ENCODE measurements around the gene PDZRN4.
"Not testable (repeated sequence)": the region's sequence is repeated elsewhere in the genome, so short reads cannot be mapped to it uniquely, and the experiment has no call there.

PDZRN4 gene

DNA sequence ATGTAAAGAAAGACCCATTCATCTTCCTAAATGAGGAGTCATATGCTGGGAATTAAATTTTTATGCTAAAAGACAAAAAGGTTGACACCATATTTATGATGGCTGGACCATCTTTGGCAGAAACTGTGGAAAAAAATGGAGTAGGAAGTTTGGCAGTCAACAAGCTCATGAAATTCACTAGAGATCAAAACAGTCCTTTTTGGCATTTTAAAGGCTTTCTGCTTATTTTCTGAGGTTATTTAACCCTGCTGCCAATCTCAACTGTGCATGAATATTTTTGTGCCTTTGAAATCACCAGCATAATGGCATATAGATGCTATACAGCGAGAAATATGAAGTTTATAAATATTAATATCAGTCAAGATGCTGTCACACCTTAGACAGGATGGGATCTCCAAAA lies 399.5 kb downstream of the PDZRN4 start:
- H3K27ac ChIP-seq = no peak overlapping the region
- TF ChIP-seq, protein P1, sequence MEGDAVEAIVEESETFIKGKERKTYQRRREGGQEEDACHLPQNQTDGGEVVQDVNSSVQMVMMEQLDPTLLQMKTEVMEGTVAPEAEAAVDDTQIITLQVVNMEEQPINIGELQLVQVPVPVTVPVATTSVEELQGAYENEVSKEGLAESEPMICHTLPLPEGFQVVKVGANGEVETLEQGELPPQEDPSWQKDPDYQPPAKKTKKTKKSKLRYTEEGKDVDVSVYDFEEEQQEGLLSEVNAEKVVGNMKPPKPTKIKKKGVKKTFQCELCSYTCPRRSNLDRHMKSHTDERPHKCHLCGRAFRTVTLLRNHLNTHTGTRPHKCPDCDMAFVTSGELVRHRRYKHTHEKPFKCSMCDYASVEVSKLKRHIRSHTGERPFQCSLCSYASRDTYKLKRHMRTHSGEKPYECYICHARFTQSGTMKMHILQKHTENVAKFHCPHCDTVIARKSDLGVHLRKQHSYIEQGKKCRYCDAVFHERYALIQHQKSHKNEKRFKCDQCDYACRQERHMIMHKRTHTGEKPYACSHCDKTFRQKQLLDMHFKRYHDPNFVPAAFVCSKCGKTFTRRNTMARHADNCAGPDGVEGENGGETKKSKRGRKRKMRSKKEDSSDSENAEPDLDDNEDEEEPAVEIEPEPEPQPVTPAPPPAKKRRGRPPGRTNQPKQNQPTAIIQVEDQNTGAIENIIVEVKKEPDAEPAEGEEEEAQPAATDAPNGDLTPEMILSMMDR (conservative IDR thresholded peaks at IDR 0.05) = no peak

DNA sequence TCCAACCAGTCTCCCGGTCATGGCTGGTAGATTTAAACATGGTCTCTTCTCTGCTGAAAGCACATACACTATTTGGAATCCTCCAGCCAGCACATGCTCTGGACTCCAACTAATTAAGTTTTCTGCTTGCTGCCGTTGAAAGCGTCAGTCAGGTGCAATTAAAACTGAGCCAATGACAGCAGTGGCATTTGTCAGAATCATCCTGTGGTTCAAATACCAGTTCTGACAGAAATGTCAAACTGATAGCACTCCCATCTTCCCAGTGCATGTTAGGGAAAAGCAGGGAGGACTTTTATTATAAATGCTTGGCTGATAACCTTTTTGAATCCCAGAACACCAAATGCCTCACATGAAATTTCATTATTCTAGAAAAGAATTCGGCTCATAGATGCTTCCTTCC lies 401.8 kb downstream of the PDZRN4 start:
- TF ChIP-seq, protein P1 (conservative IDR thresholded peaks at IDR 0.05) = no peak
- H3K27ac ChIP-seq = no peak overlapping the region

DNA sequence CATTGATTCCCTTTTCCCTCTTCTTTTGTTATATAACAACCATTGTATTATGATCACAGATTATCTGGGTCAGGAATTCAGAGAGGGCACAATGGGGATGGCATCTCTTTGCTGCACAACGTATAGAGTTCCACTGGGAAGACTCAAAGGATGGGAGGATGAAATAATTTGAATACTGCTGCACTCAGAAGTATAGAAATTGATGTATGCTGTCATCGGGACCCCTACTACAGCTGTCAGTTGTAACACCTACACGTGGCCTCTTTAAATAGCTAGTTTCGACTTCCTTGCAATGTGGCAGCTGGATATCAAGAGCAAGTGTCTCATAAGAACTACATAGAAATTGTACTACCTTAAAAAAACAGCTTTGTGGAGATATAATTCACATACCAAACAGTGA lies 408.1 kb downstream of the PDZRN4 start:
- TF ChIP-seq, protein P1 (conservative IDR thresholded peaks at IDR 0.05) = no peak
- H3K27ac ChIP-seq = no peak overlapping the region

DNA sequence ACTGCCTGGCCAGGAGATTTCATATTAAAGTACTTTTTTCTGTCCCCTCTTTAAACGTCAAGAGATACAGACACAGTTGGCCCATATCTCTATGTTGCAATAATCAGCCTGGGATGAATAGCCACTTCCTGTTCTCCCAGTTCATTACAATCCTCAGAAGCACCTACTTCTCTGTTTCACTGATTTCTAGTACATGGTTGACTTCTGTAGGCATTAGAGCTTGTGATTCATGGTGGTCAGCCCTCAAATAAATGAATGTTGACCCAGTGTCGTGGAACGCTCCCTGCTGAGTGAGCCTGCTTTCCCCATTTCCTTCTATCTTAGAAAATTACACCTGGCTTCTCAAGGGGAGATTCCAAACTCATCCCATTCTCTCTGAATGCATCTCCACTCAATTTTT lies 416.7 kb downstream of the PDZRN4 start:
- TF ChIP-seq, protein P1 (conservative IDR thresholded peaks at IDR 0.05) = no peak
- no peak overlapping the region for H3K27ac ChIP-seq

DNA sequence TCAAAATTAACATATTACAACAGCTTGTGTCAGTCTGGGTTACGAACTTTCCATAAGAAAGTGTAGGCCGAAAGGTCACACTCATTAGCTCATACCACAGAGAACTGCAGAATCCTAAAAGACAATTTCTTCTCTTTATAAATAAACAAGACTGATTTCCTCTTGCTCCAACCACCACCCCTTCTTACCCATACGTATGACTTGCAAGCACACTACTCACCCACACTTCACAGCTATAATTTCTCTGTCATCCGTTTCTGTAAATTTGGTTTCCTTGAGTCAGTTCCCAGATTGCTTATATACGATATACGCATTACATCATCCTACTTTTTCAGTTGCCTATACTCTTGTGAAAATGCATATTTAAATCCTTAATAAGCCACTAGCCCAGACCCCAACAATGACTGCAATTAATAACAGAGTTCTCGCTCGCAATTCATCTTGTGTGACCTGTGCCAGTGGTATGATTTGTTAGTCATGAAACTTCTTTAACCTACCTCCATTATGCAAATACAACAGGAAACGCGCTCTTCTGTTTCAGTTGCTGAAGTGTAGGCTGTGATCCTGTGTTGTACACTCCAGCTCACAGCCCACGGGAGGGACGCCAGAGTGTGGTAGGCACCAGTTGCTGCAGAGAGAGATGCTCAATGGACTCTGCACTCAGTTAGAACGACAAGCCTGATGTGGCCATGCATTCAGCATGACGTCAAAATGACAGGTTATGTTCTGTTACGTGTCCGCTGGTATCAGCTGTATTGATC lies 417.6 kb downstream of the PDZRN4 start:
- no peak overlapping the region for H3K27ac ChIP-seq
- TF ChIP-seq, protein P1 (conservative IDR thresholded peaks at IDR 0.05) = no peak

DNA sequence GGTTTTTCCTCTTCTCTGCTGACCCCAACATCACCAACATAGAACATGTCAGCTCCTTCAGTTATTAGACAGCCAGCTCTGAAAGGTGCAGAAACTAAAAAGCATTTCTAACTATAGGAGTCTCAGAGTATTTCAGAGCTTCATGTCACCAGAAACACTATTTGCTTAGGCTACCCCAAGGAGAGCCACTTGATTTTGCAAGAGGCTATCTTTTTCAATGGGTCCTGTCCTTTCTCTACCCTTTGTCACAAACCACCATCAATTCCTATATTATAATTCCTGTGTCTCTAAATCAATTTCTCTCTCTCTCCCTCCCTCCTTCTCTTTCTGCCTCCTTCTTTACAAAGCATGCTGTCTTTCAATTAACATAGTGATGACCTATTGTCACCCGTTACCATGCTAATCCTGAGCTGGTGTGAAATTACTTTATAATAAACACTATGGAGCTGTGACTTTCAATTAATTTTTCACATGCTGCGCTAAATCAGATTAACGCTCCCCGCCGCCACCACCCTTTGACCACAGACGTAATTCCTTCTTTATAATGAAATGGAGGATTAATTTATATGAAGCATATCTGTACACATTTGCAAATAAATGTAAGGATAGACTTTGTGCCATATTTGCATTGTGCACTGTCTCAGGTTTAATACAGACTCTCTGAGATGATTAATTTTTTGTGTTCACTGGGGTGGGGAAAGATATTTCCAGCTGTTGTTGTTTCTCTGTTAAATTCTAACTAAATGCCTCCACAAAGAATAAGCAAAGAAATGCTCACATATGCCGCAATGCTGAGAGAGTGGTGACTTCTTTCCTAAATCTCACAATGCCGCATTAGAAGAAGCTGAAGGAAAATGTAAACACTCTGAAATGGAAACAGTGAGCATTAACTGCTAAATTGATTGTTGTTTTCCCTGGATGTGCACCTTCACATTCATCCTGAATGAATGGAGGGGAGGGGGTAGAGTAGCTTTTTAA lies 418.6 kb downstream of the PDZRN4 start:
- H3K27ac ChIP-seq = no peak overlapping the region
- TF ChIP-seq, protein P1 (conservative IDR thresholded peaks at IDR 0.05) = no peak

DNA sequence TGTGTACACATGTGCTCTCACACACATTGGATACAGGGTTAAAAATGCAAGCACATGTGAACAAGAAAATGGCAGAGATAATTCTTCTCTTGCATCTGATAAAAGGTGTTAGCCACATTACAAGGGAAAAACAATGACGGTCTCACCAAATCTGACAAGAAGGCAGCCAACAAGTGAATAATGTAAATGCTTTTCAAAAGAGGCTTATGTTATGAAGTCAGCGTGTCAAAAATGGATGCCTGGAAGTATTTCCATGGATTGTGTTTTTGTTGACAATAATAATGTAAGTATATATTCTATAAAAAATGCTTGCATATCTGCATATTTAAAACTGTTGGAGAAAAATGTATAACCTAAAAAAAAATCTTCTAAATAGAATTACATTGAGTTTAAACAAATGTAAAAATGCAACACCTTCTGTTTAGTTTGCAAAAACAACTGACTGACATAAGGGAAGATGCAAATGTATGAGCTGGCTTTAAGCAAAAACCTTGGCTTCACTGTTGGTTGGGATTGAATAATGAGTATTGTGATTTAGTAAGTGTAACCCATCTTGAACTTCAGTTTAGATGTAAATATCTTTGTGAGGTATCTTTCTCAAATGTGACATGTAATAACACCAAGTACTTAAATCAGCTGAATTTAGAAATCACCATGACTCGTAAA lies 424.9 kb downstream of the PDZRN4 start:
- TF ChIP-seq, protein P1 (conservative IDR thresholded peaks at IDR 0.05) = no peak

DNA sequence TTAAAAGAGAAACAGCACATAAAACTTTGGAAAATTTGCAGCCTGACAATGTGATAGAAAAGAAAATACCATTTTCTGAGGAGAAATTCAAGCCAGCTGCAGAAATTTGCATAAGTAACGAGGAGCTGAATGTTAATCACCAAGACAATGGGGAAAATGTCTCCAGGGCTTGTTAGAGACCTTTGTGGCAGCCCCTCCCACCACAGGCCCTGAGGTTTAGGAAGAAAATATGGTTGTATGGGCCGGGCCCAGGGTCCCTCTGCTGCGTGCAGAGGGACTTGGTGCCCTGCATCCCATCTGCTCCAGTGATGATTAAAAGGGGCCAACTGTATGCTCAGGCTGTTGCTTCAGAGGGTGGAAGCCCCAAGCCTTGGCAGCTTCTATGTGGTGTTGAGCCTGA lies 427.1 kb downstream of the PDZRN4 start:
- H3K27ac ChIP-seq = not testable (repeated sequence)

More for the DNA sequence above, 424.9 kb downstream of the PDZRN4 start:
- H3K27ac ChIP-seq = no peak overlapping the region
